Lower leg skin (tissue), 4 donors: ENCODE data around the gene CHAC2. TPM values are rescaled to one million over a fixed set of nuclear protein-coding genes. Genes with fewer than 3 reads are reported as not detected.
A peak's percentile ranks its signal among the peaks of the same experiment; 100 is the strongest.

Experiments
- DNase-seq, 2 donors: peaks; one replicate each; pipeline ENCODE4 v3.0.0-alpha.2; 2019; ENCODE audit warnings: low spot score in 2 of 2
- H3K4me3 ChIP-seq: fragments of 200-600 bp; sonication (generic); 2 replicates; pipeline ENCODE4 v1.5.1; 2017; ENCODE audit warnings: mild to moderate bottlenecking, low read depth; ENCODE audit not compliant: poor library complexity, severe bottlenecking
- CTCF ChIP-seq, 3 donors: fragments of 450-650 bp; IDR thresholded peaks; one replicate each; pipeline ENCODE4 v1.5.1; 2016; ENCODE audit warnings: antibody characterized with exemption in 3 of 3, mild to moderate bottlenecking in 3 of 3, moderate library complexity in 2 of 3
- POLR2A ChIP-seq, 2 donors: fragments of 450-650 bp; IDR thresholded peaks; one replicate each; pipeline ENCODE4 v1.6.1; 2016 to 2017; ENCODE audit warnings: antibody characterized with exemption in 2 of 2, mild to moderate bottlenecking in 1 of 2, moderate library complexity in 1 of 2
- WGBS, 2 donors: methylation state at CpG; one replicate each; pipeline ENCODE4 v1.1.5; 2018; 5-methylcytosine and 5-hydroxymethylcytosine counted together
- intact Hi-C: fragments of 100-400 bp; cut with DNase I; formaldehyde crosslinking; loops from one replicate; pipeline ENCODE4 v1.15.0; 2023; ENCODE audit warnings: low total_unique reads
- total RNA-seq, 4 donors: library from RNA; depleted of rRNA; stranded (reverse); fragments of >200 nt; gene quantifications; one replicate each; pipeline ENCODE4 v1.1.0, GENCODE V29; 2016

The CHAC2 gene
- total RNA-seq, 4 donors from 2014 or later: 0.76 to 1.9 (median 1.4) TPM

- intact Hi-C loops: no loop called here
- WGBS, 2 donors: 0% methylated on average over 70 to 77 of the region's 77 CpGs
- peak within 1 kb of the TSS; percentile 85 for H3K4me3 ChIP-seq
- no peak for TF ChIP-seq POLR2A (IDR thresholded peaks at IDR 0.05)
- no peak for TF ChIP-seq CTCF (IDR thresholded peaks at IDR 0.05)
- DNase-seq: peak; percentile 83 to 97
Measured at GRCh38 chr2:53786705-53787613, 19.4 kb downstream of the CHAC2 start, which contains the start of the genes ASB3 and ERLEC1. ASB3 (minus strand) TSS chr2:53786953; CDS start chr2:53765572, 21,381 bp downstream. ERLEC1 (plus strand) TSS chr2:53787044; CDS start chr2:53787211, 167 bp downstream.

GRCh38 chr2:53787614-53788289, 20.1 kb downstream of the CHAC2 start:
- whole genome bisulfite sequencing, 2 donors: 2 to 3% methylated on average over 17 of the region's 17 CpGs
- TF ChIP-seq CTCF (IDR thresholded peaks at IDR 0.05) (no peak), POLR2A (IDR thresholded peaks at IDR 0.05) (no peak)
- intact Hi-C loops: no loop called here
- no peak for DNase-seq
- H3K4me3 ChIP-seq: peak overlapping the region; percentile 85

- DNase-seq: no peak
- intact Hi-C loops: no loop called here
- H3K4me3 ChIP-seq: no peak overlapping the region
- WGBS, 2 donors: 88 to 91% methylated on average over 3 of the region's 3 CpGs
- TF ChIP-seq CTCF (IDR thresholded peaks at IDR 0.05): no peak
Measured at GRCh38 chr2:53793261-53793660, 25.7 kb downstream of the CHAC2 start.

GRCh38 chr2:53793821-53794220, 26.2 kb downstream of the CHAC2 start:
- 76 to 90% methylated on average over 3 of the region's 3 CpGs for WGBS, 2 donors
- no peak overlapping the region for H3K4me3 ChIP-seq
- TF ChIP-seq POLR2A (IDR thresholded peaks at IDR 0.05) (no peak), CTCF (IDR thresholded peaks at IDR 0.05) (no peak)
- intact Hi-C loops: no loop called here
- DNase-seq: no peak

GRCh38 chr2:53801547-53801946, 33.9 kb downstream of the CHAC2 start:
- no peak for TF ChIP-seq POLR2A (IDR thresholded peaks at IDR 0.05)
- no peak for TF ChIP-seq CTCF (IDR thresholded peaks at IDR 0.05)
- no peak overlapping the region for H3K4me3 ChIP-seq
- intact Hi-C loops: loop anchor here (10.0 kb wide), 1 partner anchor 93 kb away; no protein-coding TSS in a partner anchor
- no peak for DNase-seq
